Endothelial cell (in vitro differentiated cells): Measurements from ENCODE around the gene PAGE2. TPM values are rescaled to one million over a fixed set of nuclear protein-coding genes. Genes with fewer than 3 reads are reported as not detected.
"Not testable (repeated sequence)": the region's sequence is repeated elsewhere in the genome, so short reads cannot be mapped to it uniquely, and the experiment has no call there.

Experiments
- DNase-seq: peaks from one replicate; pipeline ENCODE4 v3.0.0; 2021; ENCODE audit warnings: low spot score
- H3K27ac Mint-ChIP-seq: one replicate; pipeline ENCODE4 v1.8.0; 2021; ENCODE audit warnings: mixed read lengths, inconsistent platforms; ENCODE audit not compliant: unreplicated experiment
- H3K27me3 Mint-ChIP-seq: one replicate; pipeline ENCODE4 v1.8.0; 2021; ENCODE audit warnings: mild to moderate bottlenecking, moderate library complexity, mixed read lengths, inconsistent platforms; ENCODE audit not compliant: unreplicated experiment
- H3K36me3 Mint-ChIP-seq: one replicate; pipeline ENCODE4 v1.8.0; 2021; ENCODE audit warnings: mild to moderate bottlenecking, low read depth, mixed read lengths, inconsistent platforms; ENCODE audit not compliant: unreplicated experiment
- H3K4me1 Mint-ChIP-seq: one replicate; pipeline ENCODE4 v1.8.0; 2021; ENCODE audit warnings: mild to moderate bottlenecking, mixed read lengths, inconsistent platforms; ENCODE audit not compliant: unreplicated experiment
- H3K4me3 Mint-ChIP-seq: one replicate; pipeline ENCODE4 v1.8.0; 2021; ENCODE audit warnings: mild to moderate bottlenecking, mixed read lengths, inconsistent platforms; ENCODE audit not compliant: unreplicated experiment
- H3K9me3 Mint-ChIP-seq: one replicate; pipeline ENCODE4 v1.8.0; 2021; ENCODE audit warnings: mixed read lengths, inconsistent platforms; ENCODE audit not compliant: unreplicated experiment
- CTCF ChIP-seq: fragments of 200-600 bp; sonication (generic); IDR thresholded peaks from one replicate; pipeline ENCODE4 v1.5.0; 2021; ENCODE audit warnings: antibody characterized with exemption; ENCODE audit not compliant: unreplicated experiment
- total RNA-seq: library from RNA; stranded (reverse); fragmentation: NEBNext Ultra II Directional; extraction: Animal tissue kit (Norgen Biotek cat#: 25700); gene quantifications from one replicate; pipeline ENCODE4 v1.2.1, GENCODE V29; 2021; ENCODE audit not compliant: unreplicated experiment

The PAGE2 gene
- total RNA-seq, 1 donor from 2014 or later: not detected

DNA sequence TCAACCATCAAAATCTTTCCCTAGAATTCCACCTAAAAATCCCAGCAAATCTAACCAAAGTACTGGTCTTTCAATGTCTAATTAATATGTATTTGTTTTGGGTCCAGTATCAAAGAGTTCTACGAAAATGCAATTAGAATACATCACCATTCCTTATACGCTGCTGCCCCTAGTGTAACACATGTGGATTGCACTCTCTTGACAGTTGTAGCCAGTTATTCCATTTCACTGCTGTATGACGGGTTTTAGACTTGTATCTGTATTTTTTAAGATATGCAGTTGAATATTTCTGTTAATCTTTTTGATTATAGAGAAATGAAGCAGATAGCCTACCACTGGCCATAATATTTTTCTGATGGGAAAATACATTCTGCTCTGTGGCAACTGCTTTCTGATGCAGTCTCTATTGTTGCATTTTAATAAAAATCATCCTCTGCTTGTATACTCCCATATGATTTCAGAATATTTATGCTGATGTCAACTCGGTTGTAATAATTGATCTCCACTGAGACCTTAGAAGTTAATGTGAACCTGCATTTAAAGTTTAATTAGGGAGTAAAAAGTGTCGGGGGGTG lies 31.1 kb upstream of the PAGE2 start:
- no peaks in the 10 kb centered on the region for H3K9me3 Mint-ChIP-seq
- peak overlapping the region; percentile 96 for H3K27ac Mint-ChIP-seq
- H3K4me1 Mint-ChIP-seq: peaks cover 16% of the 10 kb centered on the region
- no peaks in the 10 kb centered on the region for H3K27me3 Mint-ChIP-seq
- DNase-seq: peak; percentile 7
- H3K4me3 Mint-ChIP-seq: no peak overlapping the region
- H3K36me3 Mint-ChIP-seq: no peaks in the 10 kb centered on the region
- peak; percentile 58 for TF ChIP-seq CTCF

GRCh38 chrX:55067180-55067579 lies 21.6 kb upstream of the PAGE2 start:
- not testable (repeated sequence) for H3K4me1 Mint-ChIP-seq, DNase-seq, H3K9me3 Mint-ChIP-seq, H3K27ac Mint-ChIP-seq, H3K36me3 Mint-ChIP-seq, H3K27me3 Mint-ChIP-seq, H3K4me3 Mint-ChIP-seq

- TF ChIP-seq CTCF: no peak
- no peak overlapping the region for H3K27ac Mint-ChIP-seq
- no peaks in the 10 kb centered on the region for H3K9me3 Mint-ChIP-seq
- H3K4me3 Mint-ChIP-seq: no peak overlapping the region
- DNase-seq: no peak
- H3K4me1 Mint-ChIP-seq: no peaks in the 10 kb centered on the region
- H3K36me3 Mint-ChIP-seq: no peaks in the 10 kb centered on the region
- peaks cover 2% of the 10 kb centered on the region for H3K27me3 Mint-ChIP-seq
Observed at GRCh38 chrX:55072286-55072685, 16.5 kb upstream of the PAGE2 start.

DNA sequence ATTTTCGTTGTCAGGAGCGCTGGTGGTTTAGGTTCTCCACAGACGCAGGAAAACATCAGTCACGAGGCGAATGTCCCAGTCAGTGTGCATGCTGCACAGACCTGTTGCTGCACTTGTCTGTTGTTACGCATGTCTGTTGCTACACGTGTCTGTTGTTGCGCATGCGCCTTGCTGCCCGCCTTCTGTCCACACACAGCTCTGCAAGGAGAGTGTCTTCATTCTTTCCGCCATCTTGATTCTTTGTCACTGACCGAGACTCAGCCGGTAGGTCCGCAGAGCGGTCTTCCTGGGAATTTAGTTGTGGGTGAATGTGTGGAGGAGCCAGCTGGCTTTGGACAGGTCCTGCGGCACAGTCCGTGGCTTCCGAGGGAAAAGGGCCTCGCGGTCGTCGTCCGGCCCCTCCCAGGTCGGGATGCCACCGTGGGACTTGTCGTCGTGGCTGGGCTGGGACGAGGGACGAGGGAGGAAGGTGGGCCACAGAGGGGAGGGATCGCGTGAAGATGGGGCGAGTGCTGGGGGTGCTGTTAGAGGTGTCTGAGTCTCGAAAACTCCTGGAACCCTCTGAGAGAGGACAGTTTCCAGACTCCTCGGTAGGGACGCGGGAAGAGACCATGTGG lies 13.9 kb upstream of the PAGE2 start, which contains the start of gene PAGE2B:
TSS of gene PAGE2B (plus strand) at position 180 of the 617 bp plus-strand sequence. CDS start 1,012 bp downstream, outside the sequence.
- H3K9me3 Mint-ChIP-seq: no peaks in the 10 kb centered on the region
- no peaks in the 10 kb centered on the region for H3K36me3 Mint-ChIP-seq
- H3K4me3 Mint-ChIP-seq: no peak within 1 kb of the TSS
- H3K27me3 Mint-ChIP-seq: peaks cover 2% of the 10 kb centered on the region
- H3K4me1 Mint-ChIP-seq: no peaks in the 10 kb centered on the region
- DNase-seq: no peak
- no peak within 1 kb of the TSS for H3K27ac Mint-ChIP-seq
- TF ChIP-seq CTCF: no peak

DNA sequence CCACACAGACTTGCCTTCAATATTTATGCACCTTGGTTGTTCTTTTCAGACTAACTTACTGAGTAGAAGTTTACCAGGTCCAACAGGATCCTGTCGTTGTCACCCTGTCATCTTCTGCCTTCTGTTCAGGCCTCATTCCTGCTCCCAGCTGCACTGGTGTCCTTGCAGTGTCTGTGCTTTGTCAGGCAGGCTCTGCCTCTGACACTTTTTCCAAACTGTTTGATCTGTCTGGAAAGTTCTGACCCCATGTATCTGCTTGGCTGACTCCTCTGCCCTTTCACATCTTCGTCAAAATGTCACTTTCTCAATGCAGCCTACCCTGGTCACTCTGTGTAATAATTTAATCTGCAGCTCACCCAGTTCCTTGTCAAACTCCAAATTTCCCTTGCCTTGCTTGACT lies 9.9 kb downstream of the PAGE2 start:
- no peaks in the 10 kb centered on the region for H3K36me3 Mint-ChIP-seq
- no peak for TF ChIP-seq CTCF

More for the DNA sequence above, 9.9 kb downstream of the PAGE2 start:
- no peaks in the 10 kb centered on the region for H3K4me1 Mint-ChIP-seq
- H3K27me3 Mint-ChIP-seq: peaks cover 6% of the 10 kb centered on the region
- no peaks in the 10 kb centered on the region for H3K9me3 Mint-ChIP-seq
- no peak for DNase-seq
- H3K4me3 Mint-ChIP-seq: no peak overlapping the region
- no peak overlapping the region for H3K27ac Mint-ChIP-seq
